RWPE1 (cell line): ENCODE data around the gene DENND4C.

Experiments
- CTCF ChIA-PET: fragments of 350-600 bp; sonication (Branson Sonifier 250); formaldehyde crosslinking; extraction: SDS; loops from one replicate; lab custom pipeline; 2021; lab: Yijun Ruan, JAX
- POLR2A ChIA-PET: fragments of 400-600 bp; formaldehyde crosslinking; extraction: SDS; loops from one replicate; lab custom pipeline; 2020; ENCODE audit warnings: antibody characterized with exemption; ENCODE audit not compliant: low non-redundant PET; lab: Yijun Ruan, JAX
- DNase-seq: peaks from one replicate; pipeline ENCODE4 v3.0.0; 2012; ENCODE audit warnings: low spot score
- H3K27ac ChIP-seq: fragments of 450-650 bp; 2 replicates; pipeline ENCODE4 v1.5.1; 2017
- TF ChIP-seq, protein P1 (sequence below): fragments of 450-650 bp; conservative IDR thresholded peaks from 2 replicates; pipeline ENCODE4 v1.5.1; 2017; ENCODE audit warnings: low read depth, mild to moderate bottlenecking

Gene DENND4C

DNA sequence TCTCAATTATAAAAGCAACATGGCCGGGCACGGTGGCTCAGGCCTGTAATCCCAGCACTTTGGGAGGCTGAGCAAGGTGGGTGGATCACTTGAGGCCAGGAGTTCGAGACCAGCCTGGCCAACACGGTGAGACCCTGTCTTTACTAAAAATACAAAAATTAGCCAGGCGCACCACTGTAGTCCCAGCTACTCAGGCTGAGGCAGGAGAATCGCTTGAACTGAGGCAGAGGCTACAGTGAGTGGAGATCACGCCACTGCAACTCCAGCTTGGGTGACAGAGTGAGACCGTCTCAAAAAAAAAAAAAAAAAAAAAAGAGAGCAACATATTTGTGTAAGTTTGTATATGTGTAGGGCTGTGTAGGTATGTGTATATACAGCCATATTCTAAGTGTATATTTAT, 142.1 kb downstream of the DENND4C start:
- DNase-seq: no peak
- TF ChIP-seq, protein P1, sequence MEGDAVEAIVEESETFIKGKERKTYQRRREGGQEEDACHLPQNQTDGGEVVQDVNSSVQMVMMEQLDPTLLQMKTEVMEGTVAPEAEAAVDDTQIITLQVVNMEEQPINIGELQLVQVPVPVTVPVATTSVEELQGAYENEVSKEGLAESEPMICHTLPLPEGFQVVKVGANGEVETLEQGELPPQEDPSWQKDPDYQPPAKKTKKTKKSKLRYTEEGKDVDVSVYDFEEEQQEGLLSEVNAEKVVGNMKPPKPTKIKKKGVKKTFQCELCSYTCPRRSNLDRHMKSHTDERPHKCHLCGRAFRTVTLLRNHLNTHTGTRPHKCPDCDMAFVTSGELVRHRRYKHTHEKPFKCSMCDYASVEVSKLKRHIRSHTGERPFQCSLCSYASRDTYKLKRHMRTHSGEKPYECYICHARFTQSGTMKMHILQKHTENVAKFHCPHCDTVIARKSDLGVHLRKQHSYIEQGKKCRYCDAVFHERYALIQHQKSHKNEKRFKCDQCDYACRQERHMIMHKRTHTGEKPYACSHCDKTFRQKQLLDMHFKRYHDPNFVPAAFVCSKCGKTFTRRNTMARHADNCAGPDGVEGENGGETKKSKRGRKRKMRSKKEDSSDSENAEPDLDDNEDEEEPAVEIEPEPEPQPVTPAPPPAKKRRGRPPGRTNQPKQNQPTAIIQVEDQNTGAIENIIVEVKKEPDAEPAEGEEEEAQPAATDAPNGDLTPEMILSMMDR: no peak
- POLR2A ChIA-PET: no interaction called here
- CTCF ChIA-PET: no interaction called here
- H3K27ac ChIP-seq: peak overlapping the region; percentile 59

DNA sequence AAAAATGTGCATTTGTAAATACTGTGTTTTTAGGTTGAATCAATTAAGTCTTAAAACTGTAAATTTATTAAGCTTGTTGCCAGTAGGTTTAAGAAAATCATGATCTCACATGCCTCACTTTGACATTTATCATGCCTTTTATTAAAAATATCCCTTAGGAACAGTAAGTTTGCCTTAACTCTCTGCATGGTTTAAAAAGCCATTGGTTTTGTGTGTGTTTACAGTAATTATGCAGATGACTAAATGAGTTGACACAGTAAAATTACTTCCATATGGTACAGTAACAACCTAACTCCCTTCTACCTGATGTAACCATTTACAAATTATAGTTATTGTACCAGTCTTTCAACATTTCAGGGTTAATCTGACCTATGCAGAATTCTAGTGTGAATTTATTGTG, 143.0 kb downstream of the DENND4C start:
- H3K27ac ChIP-seq: no peak overlapping the region
- CTCF ChIA-PET: no interaction called here
- DNase-seq: no peak
- POLR2A ChIA-PET: no interaction called here
- TF ChIP-seq, protein P1: no peak

DNA sequence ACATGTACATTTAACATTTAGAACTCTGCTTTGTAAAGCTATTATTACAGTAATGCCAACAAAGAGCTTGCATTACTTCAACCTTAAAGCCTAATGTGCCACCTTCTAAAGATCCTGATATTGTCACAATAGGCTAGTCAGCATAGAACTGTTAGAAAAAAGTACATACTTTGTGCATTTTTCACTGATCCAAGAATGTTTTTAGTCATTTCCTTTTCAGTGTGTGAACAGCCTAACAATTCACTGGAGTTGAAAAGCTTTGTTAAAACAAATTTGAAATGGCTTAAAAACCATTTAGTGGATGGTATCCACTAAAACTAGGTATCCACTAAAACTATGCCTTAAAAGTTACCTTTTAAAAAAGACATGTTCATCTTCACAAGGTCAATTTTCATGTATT, 145.0 kb downstream of the DENND4C start:
- no peak for DNase-seq
- POLR2A ChIA-PET: no interaction called here
- no peak overlapping the region for H3K27ac ChIP-seq
- TF ChIP-seq, protein P1: no peak
- CTCF ChIA-PET: interaction anchor here (0.6 to 0.7 kb wide), 2 partner anchors 90 to 138 kb away, joined by 3 to 5 read pairs; no protein-coding TSS in a partner anchor

DNA sequence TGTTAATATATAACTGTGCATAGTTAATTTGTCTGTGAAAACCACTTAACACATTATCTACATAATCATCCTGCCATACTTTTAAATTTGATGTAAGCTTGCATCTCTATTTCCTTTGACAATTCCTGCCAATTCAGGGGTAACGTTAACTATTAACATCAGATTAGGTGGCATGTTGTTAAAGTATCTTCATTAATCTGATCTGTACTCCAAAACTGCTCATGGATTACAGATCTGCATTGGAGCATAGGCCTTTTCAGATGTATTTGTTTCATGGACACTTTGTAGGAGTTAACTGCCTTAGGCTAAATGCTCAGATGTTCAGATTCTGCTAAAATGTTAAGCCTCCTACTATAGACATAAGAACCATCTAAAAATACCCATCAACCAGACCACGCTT, 146.4 kb downstream of the DENND4C start:
- H3K27ac ChIP-seq: no peak overlapping the region
- ChIA-PET POLR2A (interaction anchor here (0.6 kb wide), 1 partner anchor 275 kb away, joined by 3 read pairs; no protein-coding TSS in a partner anchor), CTCF (no interaction called here)
- TF ChIP-seq, protein P1: no peak
- DNase-seq: no peak

DNA sequence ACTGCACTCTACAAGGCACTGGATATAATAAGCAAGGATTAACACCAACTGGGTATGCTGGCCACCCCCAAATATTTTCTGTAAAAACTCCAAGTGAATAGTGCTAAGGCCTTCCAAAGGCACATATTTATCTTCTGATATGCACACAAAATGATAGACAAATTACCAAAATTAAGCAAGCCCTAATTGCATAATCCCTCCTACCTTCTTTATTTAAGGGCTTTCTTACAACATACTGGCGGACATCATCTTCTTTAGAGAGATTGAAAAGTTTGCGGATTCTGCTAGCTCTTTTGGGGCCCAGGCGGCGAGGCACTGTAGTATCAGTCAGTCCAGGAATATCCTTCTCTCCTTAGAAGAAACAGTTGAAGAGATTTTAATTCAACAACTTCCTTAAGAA, 147.7 kb downstream of the DENND4C start:
- H3K27ac ChIP-seq: no peak overlapping the region
- no peak for DNase-seq
- TF ChIP-seq, protein P1: no peak
- ChIA-PET POLR2A (no interaction called here), CTCF (no interaction called here)

DNA sequence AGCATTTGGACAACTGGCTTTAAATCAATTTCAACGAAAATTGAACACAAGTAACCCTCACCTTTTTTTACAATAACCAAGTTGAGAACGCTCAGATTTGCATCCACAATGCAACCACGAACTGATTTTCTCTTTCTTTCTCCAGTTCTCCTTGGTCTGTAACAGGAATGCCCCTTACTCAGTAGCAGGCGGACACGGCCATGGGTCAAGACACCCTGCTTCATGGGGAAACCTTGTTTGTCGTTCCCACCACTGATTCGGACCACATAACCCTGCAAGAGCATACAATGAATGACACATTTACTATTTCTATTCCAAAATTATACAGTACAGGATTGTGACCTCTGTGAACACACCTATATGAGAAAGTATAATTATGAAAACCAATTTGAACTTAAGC, 148.2 kb downstream of the DENND4C start:
- DNase-seq: no peak
- H3K27ac ChIP-seq: no peak overlapping the region
- ChIA-PET CTCF (no interaction called here), POLR2A (no interaction called here)
- TF ChIP-seq, protein P1: no peak
